ENCODE results near the gene NUBPL.

GRCh38 chr14:31887929-31888580, 326.9 kb downstream of the NUBPL start:
- no peak for TF ChIP-seq CTCF (IDR thresholded peaks at IDR 0.05)
- TF ChIP-seq POLR2AphosphoS5 (IDR thresholded peaks at IDR 0.05), result no peak
- no peak for TF ChIP-seq EP300 (IDR thresholded peaks at IDR 0.05; ENCODE audit: low read depth)
- TF ChIP-seq POLR2A (IDR thresholded peaks at IDR 0.05), result no peak
